Smooth muscle cell (in vitro differentiated cells): ENCODE measurements around the gene ARHGAP10. TPM values are rescaled to one million over a fixed set of nuclear protein-coding genes. Genes with fewer than 3 reads are reported as not detected.

ENCODE experiments used
- DNase-seq: peaks from one replicate; lab custom pipeline; 2025; ENCODE audit not compliant: unreplicated experiment; lab: John Stamatoyannopoulos, UW
- H2AFZ ChIP-seq: fragments of 200-600 bp; sonication (generic); 2 replicates; pipeline ENCODE4 v1.6.0; 2016; ENCODE audit warnings: antibody characterized with exemption, low read depth, mild to moderate bottlenecking
- H3F3A ChIP-seq: fragments of 200-600 bp; sonication (generic); 2 replicates; pipeline ENCODE4 v1.6.0; 2017; ENCODE audit warnings: antibody characterized with exemption, low read depth
- H3K27ac ChIP-seq: fragments of 200-600 bp; sonication (generic); 2 replicates; pipeline ENCODE4 v1.5.1; 2016; ENCODE audit warnings: low read depth, mild to moderate bottlenecking
- H3K27me3 ChIP-seq: fragments of 200-600 bp; sonication (generic); 2 replicates; pipeline ENCODE4 v1.6.1; 2016; ENCODE audit warnings: low read depth, mild to moderate bottlenecking
- H3K36me3 ChIP-seq: fragments of 200-600 bp; sonication (generic); 2 replicates; pipeline ENCODE4 v1.5.1; 2016; ENCODE audit warnings: low read depth
- H3K4me1 ChIP-seq: fragments of 200-600 bp; sonication (generic); 2 replicates; pipeline ENCODE4 v1.5.1; 2016; ENCODE audit warnings: low read depth
- H3K4me2 ChIP-seq: fragments of 200-600 bp; sonication (generic); 2 replicates; pipeline ENCODE4 v1.6.0; 2016; ENCODE audit warnings: mild to moderate bottlenecking
- H3K4me3 ChIP-seq: fragments of 200-600 bp; sonication (generic); 2 replicates; pipeline ENCODE4 v1.5.1; 2016; ENCODE audit warnings: mild to moderate bottlenecking
- H3K79me2 ChIP-seq: fragments of 200-600 bp; sonication (generic); 2 replicates; pipeline ENCODE4 v1.6.0; 2016; ENCODE audit warnings: low read depth, mild to moderate bottlenecking
- H3K9ac ChIP-seq: fragments of 200-600 bp; sonication (generic); 2 replicates; pipeline ENCODE4 v1.6.0; 2016; ENCODE audit warnings: low read depth
- H3K9me3 ChIP-seq: fragments of 200-600 bp; sonication (generic); replicated peaks from 2 replicates; pipeline ENCODE4 v1.5.1; 2016; ENCODE audit warnings: low read depth
- H4K20me1 ChIP-seq: fragments of 200-600 bp; sonication (generic); 2 replicates; pipeline ENCODE4 v1.6.0; 2016; ENCODE audit warnings: low read depth
- CTCF ChIP-seq: fragments of 200-600 bp; sonication (generic); IDR thresholded peaks from 2 replicates; pipeline ENCODE4 v1.5.1; 2017; ENCODE audit warnings: borderline replicate concordance, mild to moderate bottlenecking, antibody characterized with exemption; ENCODE audit not compliant: insufficient read depth, poor library complexity, severe bottlenecking
- WGBS: methylation state at CpG from one replicate; pipeline ENCODE4 v1.1.7; 2016; ENCODE audit warnings: low lambda C conversion rate; 5-methylcytosine and 5-hydroxymethylcytosine counted together
- polyA plus RNA-seq: library from polyadenylated mRNA; unstranded; fragments of >200 nt; fragmentation: Nextera tagmentation; extraction: Ambion mirVana; gene quantifications from 2 replicates; pipeline ENCODE4 v1.2.1, GENCODE V29; 2016
- total RNA-seq: library from RNA; depleted of rRNA; stranded (reverse); fragments of >200 nt; gene quantifications from 2 replicates; pipeline ENCODE4 v1.2.3, GENCODE V29; 2014

Gene ARHGAP10
- total and polyA plus RNA-seq, 2 experiments from 2014 or later: 6.2 to 11.6 TPM

GRCh38 chr4:148048598-148048997, 316.7 kb downstream of the ARHGAP10 start:
- WGBS: 74% methylated on average over 4 of the region's 4 CpGs
- Histone ChIP-seq H3K4me2 (no peak overlapping the region), H3K4me1 (no peaks in the 10 kb centered on the region), H3K36me3 (no peaks in the 10 kb centered on the region), H3K9me3 (no peaks in the 10 kb centered on the region), H3F3A (no peaks in the 10 kb centered on the region), H3K9ac (no peak overlapping the region), H3K79me2 (no peaks in the 10 kb centered on the region), H3K27me3 (no peaks in the 10 kb centered on the region), H3K4me3 (no peak overlapping the region), H3K27ac (no peak overlapping the region), H4K20me1 (no peaks in the 10 kb centered on the region), H2AFZ (no peak overlapping the region)
- no peak for TF ChIP-seq CTCF
- no peak for DNase-seq

- TF ChIP-seq CTCF: no peak
- Histone ChIP-seq H3K79me2 (no peaks in the 10 kb centered on the region), H3K27ac (no peak overlapping the region), H3K4me1 (no peaks in the 10 kb centered on the region), H3K9me3 (no peaks in the 10 kb centered on the region), H4K20me1 (peaks cover under 1% of the 10 kb centered on the region), H3K27me3 (no peaks in the 10 kb centered on the region), H3K36me3 (no peaks in the 10 kb centered on the region), H3K9ac (no peak overlapping the region), H3K4me2 (no peak overlapping the region), H2AFZ (no peak overlapping the region), H3K4me3 (no peak overlapping the region), H3F3A (no peaks in the 10 kb centered on the region)
- no peak for DNase-seq
- 83% methylated on average over 4 of the region's 4 CpGs for WGBS
Measured at GRCh38 chr4:148051403-148051802, 319.5 kb downstream of the ARHGAP10 start.

GRCh38 chr4:148052448-148052847, 320.6 kb downstream of the ARHGAP10 start:
- DNase-seq: no peak
- Histone ChIP-seq H3F3A (no peaks in the 10 kb centered on the region), H3K4me2 (no peak overlapping the region), H3K9ac (no peak overlapping the region), H3K27me3 (no peaks in the 10 kb centered on the region), H2AFZ (no peak overlapping the region), H4K20me1 (peaks cover 9% of the 10 kb centered on the region), H3K4me3 (no peak overlapping the region), H3K9me3 (no peaks in the 10 kb centered on the region), H3K79me2 (no peaks in the 10 kb centered on the region), H3K27ac (no peak overlapping the region), H3K4me1 (no peaks in the 10 kb centered on the region), H3K36me3 (no peaks in the 10 kb centered on the region)
- no peak for TF ChIP-seq CTCF

- no peaks in the 10 kb centered on the region for H3K9me3 ChIP-seq
Measured at GRCh38 chr4:148053298-148054003, 321.6 kb downstream of the ARHGAP10 start.

More at GRCh38 chr4:148053298-148054003, 321.6 kb downstream of the ARHGAP10 start:
- Histone ChIP-seq H2AFZ (no peak overlapping the region), H3K4me3 (no peak overlapping the region), H3K4me2 (no peak overlapping the region), H3K4me1 (no peaks in the 10 kb centered on the region), H3K9ac (no peak overlapping the region), H3K36me3 (no peaks in the 10 kb centered on the region), H3K79me2 (no peaks in the 10 kb centered on the region), H3K27me3 (no peaks in the 10 kb centered on the region), H4K20me1 (peaks cover 9% of the 10 kb centered on the region), H3F3A (no peaks in the 10 kb centered on the region), H3K27ac (no peak overlapping the region)
- no peak for DNase-seq
- no peak for TF ChIP-seq CTCF
- 95% methylated on average over 11 of the region's 11 CpGs for WGBS
